Stimulated activated CD8-positive, alpha-beta memory T cell treated with anti-CD3 and anti-CD28 coated beads, Interleukin-12 subunit alpha, Interleukin-12 subunit beta, amount 100 ng/mL, for 1 hour (primary cell): ENCODE data around the gene ACBD6.

ENCODE experiments used
- DNase-seq: peaks from one replicate; pipeline ENCODE4 v3.0.0-alpha.2; 2020; ENCODE audit warnings: low read depth

ACBD6 gene

DNA sequence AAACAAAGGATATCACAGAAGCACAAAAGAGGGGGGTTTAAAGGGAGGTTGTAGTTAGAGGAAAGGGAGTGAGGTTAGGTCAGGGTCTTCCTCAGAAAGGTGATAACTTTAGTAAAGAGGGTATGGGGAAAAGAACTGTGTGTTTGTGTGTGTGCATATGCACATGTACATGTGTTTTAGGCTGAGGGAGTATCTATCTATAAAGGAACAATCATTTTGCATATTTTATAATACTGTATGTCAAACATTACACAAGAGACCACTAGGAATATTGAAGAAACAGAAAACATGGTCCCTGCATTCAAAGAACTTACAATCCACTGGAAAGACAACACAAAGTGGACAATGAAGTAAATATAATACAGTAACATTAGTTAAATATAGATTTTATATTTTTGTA, 132.2 kb downstream of the ACBD6 start:
- DNase-seq: no peak

DNA sequence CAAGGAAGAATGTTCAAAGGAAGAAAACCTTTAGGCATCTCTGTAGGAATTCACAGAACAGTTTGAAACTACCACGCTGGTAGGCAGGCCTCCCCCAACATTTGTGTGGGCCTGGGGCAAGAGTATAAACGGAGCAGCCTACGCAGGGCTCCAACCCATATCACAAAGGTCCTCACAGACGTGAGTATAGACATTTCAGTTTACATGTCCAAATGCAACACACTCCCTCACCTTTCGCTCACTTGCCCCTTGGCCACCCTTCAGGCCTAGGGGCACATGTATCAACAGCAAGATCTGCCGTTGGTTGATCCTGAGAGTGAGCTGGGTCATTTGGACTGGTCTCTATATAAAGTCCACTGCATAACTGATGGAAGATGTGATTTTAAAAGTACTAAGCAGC, 133.3 kb downstream of the ACBD6 start:
- DNase-seq: no peak

DNA sequence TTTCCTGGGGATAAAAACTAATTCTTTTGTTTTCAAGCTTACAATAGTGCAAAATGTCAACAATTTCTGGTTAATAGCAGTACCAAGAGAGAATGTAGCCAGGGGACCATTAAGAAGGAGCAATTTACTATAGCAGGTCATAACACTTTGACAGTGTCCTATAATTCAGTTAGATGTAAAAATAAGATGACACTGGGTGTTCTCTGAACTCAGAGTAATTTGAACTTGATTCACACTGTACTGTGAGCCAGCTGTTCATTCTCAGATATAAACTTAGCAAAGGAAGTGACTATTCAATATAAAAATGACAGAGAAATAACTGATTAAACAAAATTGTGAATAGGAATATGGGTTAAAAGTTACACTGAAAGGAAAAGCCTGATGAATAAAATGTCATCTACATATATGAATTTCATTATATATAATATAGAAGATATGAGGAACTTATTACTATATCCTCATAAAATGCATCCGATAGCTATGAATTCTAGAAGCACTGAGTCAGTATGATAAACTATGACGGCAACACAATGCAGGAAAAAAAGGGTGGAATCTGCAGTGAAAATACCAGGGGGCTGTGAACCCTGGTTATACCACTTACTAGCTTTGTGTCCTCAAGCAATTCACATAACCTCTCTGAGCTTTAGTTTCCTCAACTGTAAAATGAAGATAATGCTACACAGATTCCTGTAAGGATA, 135.9 kb downstream of the ACBD6 start:
- no peak for DNase-seq

DNA sequence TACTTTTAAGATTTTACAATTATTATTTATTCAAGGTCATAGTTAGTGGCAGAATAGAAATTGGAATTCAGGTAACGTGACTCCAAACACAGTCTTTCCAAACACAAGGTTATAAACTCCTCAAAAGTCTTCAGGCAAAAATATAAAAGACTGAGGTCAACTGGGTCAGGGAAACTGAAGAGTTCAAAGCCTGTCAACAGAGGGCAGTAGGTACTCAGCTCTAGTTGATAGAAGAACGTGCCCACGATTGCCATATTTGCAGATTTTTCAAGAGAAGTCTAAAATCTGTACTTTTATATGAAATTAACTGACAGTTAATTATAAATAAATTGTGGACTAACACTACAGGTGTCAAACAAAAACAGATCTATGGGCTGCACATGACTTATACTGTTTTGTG, 137.3 kb downstream of the ACBD6 start:
- no peak for DNase-seq

DNA sequence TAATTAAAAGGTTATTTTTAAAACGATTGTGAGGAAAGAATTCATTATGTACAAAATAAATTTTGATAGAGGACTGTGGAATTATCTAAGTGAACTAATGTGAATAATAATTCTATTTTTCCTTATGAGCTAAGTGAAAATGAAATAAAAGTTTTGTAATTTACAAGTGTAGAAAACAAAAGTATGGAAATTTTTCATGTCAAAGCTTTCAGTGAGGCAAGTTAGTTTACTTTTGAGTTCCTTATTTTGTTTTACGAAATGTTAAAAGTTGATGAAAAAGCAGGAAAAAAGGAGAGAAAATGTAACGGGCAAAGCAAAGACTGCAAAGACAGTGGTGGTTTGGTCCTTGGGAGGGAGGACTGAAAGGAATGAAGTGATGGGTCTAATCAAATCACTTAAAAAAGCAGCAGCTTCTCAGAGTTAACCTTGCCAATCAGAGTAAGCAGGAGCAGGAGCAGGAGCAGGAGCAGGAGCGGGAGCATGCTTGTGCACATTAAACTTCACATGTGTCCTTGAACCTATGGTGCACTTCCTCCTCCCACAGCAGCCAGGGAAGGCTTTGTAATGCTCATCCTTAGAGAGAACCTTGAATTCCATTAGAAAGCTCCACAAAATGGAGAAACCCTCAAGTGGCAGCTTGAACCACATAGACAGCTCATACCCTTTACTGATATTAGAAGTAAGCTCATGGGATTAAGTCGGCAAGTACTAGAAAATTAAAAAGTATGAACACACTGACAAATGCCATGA, 139.0 kb downstream of the ACBD6 start:
- DNase-seq: no peak

DNA sequence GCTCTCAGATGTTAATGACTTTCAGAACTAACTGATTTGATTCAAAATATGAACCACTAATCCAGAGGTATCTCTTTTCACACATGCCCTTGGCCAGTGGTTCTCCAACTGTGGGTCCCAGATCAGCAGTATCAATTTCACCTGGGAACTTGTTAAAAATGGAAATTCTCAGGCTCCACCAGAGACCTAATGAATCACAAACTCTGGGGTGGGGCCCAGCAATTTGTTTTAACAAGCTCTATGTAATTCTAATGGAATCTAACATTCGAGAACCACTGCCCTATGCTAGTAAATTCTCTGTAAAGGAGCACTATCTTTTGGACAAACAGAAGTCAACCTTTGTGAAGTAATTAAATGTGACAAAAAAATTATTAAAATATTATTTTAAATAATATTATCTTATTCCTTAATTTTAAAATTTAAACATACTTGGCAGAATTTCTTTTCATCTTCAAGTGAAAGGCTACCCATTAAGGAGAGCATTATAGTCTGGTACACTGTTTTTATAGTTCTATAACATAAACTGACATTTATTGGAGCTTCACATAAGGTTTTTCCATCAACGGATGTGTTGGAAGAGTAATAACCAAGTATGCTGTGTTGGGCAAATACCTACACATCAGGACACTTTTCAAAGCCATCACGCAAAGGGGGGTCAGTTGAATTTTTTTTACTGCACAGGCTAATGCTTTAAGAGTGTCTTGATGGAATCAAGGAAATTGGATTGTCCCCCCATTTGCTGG, 141.9 kb downstream of the ACBD6 start:
- DNase-seq: no peak

DNA sequence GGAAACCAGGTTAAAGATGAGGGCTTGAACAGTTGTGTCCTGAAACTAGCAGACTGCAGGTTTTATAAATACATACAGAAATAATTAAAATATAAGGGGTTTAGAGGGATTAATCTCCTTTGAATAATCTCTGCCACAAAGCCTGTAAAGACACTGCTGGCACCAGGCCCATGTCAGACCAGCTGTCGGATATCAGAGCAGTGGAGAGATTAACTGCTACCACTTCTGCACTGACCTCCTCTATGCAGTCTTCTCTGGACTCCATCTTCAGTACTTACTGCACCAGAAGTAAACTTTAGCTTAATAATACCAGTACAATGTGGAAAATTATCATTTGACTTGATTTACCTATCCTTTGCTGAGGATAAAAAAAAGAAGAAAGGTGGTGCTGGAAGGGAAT, 143.7 kb downstream of the ACBD6 start:
- no peak for DNase-seq

DNA sequence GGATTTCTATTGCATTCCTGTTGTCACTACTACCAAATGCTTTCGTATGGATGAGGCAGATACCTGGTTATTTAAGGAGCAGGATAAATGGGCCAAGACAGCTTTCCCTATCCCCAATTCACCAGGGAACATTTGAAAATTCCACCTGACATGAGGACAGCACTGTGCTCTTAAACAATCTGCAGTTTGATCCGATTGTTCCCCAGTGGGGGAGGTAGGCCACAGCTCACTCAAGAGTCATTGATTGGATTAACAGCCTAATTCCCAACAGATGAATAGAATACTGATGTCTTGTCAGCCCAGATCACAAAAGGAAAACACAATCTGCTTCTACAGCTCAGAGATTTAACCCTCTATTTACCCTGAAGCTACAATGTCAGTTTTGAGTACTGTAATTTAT, 148.4 kb downstream of the ACBD6 start:
- DNase-seq: no peak

DNA sequence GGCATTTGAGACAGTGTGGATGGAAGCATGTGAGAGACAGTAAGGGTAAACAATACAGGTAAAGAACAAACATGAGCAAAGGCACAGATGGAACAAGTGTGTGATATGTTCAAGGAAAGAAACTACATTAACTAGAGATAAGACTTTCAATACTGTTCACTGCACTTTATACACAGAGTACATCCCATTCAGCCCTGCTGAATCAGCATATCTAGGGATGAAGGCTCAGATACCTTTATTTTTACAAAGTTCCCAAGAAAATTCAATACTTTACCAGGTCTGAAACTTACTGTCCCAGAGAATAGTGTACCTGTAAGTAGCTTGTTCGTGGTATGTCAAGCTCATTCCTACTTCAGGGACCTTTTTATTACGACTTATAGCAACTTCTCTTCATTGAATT, 149.8 kb downstream of the ACBD6 start:
- no peak for DNase-seq

DNA sequence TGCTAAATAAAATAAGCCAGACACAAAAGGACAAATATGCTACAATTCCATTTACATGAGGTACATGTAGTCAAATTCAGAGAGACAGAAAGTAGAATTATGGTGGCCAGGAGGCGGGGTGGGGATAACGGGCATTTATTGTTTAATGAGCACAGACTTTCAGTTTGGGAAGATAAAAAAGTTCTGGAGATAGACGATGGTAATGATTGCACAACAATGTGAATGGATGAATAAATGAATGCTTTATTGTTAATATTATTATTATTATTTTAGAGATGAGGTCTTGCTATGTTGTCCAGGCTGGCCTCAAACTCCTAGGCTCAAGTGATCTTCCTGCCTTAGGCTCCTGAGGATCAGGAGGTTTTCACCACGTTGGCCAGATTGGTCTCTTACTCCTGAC, 150.4 kb downstream of the ACBD6 start:
- no peak for DNase-seq

DNA sequence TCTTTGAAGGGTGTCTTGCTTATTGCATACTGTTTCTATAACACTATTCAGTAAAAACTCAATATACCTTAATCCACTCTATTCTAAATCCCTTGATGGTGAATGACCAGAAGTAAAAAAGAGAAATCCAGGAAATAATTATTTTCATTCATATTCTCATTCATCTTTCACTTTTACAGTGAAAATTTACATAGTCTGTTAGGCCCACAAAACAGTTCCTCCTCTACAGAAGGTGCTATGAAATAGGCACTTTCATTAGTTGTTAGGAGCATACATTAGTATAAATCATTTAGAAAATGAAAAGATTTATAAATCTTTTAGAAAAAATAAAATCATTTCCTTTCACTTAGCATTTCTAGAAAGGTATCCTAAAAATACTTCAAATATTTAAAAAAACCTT, 157.2 kb downstream of the ACBD6 start:
- no peak for DNase-seq

DNA sequence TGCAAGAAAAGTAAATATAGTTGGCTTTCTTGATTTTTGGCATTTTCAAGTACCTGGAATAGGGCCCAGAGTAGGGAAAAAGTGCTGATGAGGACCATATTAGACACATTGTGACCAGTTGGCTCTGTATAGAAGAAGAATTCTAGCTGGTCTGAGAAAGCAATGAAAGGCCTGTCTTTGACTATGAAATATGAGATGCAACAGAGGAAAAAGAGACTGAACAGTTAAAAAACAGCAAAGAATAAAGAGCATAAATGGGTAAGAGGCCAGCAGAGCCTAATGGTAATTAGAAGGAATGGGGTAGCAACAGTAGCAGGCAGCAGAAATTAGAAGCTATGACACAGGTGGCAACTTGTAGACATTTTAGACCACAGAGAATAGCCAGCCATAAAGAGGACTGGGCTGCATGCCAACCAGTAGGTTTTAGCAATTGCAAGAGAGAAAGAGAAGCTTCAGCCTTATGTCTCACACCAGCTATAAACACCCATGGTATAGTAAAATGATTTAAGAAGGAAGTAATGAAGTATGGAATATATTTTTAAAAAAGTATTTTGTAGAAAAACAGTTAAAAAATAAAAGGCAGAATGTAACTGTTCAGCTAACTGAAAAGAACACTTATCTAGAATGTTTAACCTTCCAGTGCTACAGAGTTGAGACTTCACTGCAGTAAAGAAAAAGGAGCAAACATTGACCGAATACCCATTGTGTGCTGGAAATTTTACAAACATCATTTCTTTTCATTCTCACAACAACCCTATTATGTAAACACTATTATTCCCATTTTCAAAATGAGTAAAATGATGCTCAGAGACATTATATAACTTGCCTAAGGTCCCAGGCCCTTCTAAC, 158.2 kb downstream of the ACBD6 start:
- DNase-seq: no peak

DNA sequence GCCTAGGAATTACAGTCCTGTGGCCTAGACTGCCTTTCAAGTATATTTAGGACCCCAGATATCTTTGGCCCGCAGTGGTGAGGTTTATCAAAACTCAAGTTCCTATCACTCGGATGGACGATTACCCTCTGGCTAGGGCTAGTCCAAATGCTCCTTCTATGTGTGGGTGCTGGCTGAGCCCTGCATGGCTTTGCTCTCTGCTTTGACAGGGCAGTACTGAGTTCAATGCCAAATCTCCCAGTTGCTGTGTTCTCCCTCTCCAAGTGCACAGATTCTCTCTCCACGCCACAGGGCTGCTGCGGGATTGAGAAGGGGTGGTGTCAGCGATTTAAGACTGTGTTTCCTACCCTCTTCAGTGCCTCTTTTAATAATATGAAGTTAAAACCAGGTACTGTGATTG, 175.3 kb downstream of the ACBD6 start:
- DNase-seq: no peak

DNA sequence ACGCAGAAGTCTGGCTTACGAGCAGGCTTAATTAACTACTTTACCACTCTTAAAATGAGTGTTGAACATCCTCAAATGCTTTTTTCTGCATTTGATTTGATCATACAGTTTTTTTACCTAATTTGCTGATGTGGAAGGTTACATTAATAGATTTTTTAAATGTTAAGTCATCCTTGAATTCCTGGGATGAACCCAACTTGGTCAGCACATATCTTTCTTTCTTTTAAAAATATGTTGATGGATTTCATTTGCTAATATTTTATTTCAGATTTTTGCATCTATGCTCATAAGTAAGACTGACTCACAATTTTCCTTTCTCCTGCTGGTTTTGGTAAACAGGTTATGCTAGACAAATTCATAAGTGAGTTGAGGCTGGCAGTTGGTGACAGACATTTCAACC, 189.5 kb downstream of the ACBD6 start:
- DNase-seq: no peak

DNA sequence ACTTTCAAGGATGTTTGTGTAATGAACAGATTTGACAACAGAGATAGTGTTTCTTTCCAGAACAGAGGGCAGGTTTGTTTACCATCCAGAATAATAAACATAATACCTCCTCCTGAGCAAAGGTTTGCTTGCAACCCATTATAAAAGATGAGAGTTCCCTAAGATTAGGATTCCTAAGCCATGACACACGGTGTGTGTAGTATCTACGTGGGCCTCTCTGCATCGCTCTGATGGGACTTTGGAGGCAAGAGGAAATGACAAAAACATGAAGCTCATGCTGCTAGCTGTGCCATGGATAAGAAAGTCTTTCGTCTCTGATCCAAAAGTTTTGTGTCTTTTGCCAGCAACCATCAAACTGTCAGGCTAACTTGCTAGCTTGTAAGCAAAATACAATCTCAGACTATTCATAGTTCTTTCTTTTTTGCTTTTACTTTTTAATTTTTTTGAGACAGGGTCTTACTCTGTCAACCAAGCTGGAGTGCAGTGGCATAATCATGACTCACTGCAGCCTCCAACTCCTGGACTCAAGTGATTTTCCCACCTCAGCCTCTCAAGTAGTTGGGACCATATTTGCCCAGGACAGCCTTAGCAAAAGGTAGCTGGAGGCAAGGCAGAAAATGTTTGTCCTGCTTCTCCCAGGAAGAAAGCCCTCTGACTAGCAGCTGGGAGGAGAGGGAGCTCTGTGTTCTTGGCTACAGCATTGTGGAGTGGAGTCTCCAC, 191.2 kb downstream of the ACBD6 start:
- no peak for DNase-seq

DNA sequence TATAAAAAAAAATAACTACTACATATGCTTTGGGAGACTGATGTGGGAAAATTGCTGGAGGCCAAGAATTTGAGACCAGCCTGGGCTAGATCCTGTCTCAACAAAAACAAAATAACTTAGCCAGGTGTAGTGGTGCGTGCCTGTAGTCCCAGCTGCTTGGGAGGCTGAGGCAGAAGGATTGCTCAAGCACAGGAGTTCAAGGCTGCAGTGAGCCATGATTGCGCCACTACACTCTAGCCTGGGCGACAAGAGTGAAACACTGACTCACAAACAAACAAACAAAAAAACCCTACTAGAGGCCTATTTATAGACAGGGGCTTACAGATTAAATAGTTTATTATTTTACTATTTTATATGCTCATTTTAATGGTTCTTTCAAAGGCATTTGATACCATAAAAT, 192.3 kb downstream of the ACBD6 start:
- DNase-seq: no peak

DNA sequence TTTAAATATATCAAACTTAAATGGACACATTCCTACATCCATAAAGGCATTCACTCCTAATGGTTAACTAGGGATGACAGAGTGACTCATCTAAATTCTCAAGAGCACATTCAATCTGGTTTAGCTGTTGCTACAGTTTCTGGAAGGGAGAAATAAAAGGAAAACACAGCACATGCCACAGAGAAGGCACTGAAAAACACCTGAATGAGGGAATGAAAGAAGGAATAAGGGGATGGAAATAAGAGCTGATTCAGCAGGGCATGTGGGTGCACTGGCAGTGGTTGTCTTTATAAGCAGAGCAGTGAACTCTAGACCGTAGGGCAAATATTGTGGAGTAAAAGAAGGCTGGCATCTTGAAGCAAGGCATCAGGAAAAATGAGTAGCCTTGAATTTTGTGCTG, 193.0 kb downstream of the ACBD6 start:
- DNase-seq: no peak

DNA sequence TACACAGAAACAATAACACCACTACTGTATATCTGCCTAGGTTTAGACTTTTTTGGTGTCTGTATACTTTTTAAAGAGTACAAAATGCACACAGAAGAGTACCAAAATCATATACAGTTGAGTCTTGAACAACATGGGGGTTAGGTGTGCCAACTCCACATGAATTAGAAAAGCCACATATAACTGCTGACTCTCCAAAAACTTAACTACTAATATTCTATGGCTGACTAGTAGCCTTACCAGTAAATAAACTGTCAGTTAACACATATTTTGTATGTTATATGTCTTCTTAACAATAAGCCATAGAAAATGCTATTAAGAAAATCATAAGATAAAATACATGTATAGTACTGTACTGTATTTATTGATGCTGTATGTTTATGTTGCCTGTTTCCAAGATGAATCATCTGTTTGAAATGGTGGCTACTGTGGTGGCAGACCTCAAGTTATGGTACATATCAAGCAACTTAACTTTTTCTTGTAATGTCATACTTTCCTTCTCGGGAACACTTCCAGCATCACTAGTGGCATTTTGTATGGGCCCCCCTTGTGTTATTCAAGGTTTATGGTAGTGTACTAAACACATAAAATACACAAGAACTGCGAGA, 201.1 kb downstream of the ACBD6 start:
- DNase-seq: no peak

DNA sequence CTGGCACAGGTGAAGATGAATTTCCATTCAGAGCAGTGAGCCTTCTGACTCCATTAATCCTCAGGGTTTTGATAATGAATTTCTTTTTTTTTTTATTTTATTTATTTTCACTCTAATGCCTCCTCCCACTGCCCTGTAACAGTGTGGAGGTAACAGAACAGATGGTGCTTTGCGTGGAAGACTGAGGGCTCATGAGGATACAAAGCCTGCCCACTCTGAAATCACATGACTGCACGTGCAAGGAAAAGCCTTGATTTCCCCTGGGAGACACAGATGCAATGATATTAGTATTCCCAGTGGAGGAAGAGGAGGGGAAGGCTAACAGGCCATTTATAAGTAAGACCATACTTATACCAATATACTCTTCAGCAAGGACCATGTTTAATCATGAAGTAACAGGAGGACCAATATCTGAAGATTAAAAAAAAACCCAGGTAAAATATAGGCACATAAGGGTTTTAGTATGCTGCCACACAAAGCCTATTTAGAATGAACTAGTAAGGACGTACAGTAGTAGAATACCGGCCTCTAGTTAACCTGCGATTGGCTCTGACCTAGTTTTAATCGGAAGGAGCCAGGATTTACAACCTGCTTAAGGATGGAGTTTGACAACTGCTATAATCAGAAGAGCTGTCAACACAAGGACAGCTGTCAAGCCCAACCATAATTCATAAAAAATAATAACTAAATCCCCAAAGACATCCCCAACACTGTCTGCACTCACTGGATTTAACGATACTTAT, 202.7 kb downstream of the ACBD6 start:
- DNase-seq: no peak

DNA sequence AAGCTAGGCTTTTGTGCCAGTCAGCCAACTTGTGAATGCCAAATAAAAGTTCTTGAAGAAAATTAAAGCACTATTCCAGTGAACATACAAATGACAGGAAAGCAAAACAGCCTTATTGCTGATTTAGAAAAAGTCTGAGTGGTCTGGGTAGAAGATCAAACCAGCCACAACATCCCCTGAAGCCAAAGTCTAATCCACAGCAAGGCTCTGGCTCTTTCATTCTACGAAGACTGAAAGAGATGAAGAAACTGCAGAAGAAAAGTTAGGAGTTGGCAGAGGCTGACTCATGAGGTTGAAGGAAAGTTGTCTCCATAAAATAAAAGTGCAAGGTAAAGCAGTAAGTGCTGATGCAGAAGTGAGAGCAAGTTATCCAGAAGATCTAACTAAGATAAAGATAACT, 206.4 kb downstream of the ACBD6 start:
- no peak for DNase-seq

DNA sequence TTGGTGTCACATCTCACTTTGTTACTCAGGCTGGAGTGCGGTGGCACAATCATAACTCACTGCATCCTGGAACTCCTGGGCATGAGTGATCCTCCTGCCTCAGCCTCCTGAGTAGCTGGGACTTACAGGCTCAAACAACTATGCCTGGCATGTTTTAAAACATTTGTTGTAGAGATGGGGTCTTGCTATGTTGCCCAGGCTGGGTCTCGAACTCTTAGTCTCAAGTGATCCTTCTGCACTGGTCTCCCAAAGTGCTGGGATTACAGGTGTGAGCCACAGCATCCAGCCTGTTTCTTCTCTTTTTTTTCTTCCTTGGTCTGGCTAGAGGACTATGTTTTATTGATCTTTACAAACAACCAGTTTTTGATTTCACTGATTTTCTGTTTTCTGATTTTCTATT, 207.7 kb downstream of the ACBD6 start:
- DNase-seq: no peak
